GM13976 (cell line): ENCODE measurements around the gene PGLYRP2.

Experiments used
- DNase-seq: peaks from one replicate; pipeline ENCODE4 v3.0.0; 2012; ENCODE audit warnings: low spot score
- in situ Hi-C: fragments of 300-500 bp; cut with MboI; formaldehyde crosslinking; loops from one replicate; pipeline ENCODE4 v1.12.0; 2022; ENCODE audit warnings: low sequenced_read_pairs, mixed read lengths, inconsistent platforms; ENCODE audit not compliant: unreplicated experiment
- TF ChIP-seq, protein P1 (sequence below): IDR thresholded peaks from 2 replicates; pipeline ENCODE4 v1.5.1; 2012; ENCODE audit warnings: borderline replicate concordance, mild to moderate bottlenecking; ENCODE audit not compliant: insufficient read depth; ENCODE audit errors: extremely low read depth, missing control alignments, control extremely low read depth

The PGLYRP2 gene

DNA sequence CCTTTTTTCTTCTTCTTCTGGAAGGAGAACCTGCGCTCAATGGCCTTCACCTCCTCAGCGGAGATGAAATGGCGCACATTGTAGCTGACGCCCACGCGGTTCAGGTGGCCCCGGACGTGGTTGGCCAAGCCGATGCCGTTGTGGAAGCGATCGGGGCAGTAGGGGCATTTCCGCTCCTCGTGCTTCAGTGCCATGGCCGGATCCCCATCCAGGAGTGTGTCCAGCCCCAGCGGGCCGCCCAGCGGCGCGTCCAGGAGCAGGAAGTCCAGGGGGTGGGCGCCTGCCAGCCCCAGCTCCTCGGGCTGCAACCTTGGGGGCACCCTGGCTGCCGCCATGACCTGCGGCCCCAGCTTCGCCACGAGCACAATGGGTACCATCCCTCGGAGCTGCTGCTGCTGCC lies 40.7 kb downstream of the PGLYRP2 start:
- DNase-seq, result no peak
- in situ Hi-C loops, result no loop called here
- TF ChIP-seq, protein P1, sequence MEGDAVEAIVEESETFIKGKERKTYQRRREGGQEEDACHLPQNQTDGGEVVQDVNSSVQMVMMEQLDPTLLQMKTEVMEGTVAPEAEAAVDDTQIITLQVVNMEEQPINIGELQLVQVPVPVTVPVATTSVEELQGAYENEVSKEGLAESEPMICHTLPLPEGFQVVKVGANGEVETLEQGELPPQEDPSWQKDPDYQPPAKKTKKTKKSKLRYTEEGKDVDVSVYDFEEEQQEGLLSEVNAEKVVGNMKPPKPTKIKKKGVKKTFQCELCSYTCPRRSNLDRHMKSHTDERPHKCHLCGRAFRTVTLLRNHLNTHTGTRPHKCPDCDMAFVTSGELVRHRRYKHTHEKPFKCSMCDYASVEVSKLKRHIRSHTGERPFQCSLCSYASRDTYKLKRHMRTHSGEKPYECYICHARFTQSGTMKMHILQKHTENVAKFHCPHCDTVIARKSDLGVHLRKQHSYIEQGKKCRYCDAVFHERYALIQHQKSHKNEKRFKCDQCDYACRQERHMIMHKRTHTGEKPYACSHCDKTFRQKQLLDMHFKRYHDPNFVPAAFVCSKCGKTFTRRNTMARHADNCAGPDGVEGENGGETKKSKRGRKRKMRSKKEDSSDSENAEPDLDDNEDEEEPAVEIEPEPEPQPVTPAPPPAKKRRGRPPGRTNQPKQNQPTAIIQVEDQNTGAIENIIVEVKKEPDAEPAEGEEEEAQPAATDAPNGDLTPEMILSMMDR, result no peak

DNA sequence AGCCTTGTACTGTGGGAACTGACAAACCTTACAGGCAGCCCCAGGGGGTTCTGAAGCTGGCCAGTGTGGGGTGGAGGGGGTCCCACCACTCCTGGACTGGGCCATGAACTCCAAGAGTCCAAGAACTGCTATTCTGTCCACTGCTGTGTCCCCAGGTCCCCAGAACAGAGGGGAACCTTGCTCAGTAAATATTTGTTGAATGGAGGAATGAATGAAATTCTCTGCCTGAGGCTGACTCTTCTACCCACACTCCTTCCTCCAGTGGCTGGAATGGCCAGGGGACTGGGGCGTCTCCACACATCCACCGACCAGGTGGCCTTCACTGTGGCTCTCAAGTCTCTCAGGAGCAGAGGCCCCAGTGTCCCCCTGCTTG lies 41.2 kb downstream of the PGLYRP2 start:
- DNase-seq, result no peak
- TF ChIP-seq, protein P1, result no peak
- in situ Hi-C loops, result no loop called here

DNA sequence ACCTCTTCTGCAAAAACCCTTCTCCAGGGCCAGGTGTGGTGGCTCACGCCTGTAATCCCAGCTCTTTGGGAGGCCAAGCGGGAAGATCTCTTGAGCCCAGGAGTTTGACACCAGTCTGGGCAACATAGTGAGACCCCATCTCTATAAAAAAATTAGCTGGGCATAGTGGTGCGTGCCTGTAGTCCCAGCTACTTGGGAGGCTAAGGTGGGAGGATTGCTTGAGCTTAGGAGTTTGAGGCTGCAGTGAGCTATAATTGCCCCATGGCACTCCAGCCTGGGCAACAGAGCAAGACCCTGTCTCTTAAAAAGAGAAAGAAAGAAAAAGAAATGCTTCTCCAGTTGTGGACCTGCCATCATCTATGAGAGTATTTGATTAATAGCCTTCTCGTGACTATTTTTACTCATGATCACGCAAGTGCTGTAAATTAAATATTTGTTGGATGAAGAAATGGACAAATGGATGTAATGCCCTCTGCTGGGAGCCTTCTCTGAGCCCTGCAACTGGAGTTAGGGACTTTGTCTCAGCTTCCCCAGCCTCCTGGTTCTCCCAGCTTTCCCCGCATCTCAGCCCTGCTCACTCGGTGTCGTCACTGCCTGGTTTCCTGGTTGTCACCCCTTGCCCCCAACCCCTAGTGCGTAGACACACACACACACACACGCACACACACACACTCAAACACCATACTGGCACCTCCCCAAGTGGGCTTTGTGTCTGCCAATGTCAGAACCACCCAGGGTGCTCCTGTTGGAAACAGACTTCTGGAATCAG lies 41.8 kb downstream of the PGLYRP2 start:
- in situ Hi-C loops, result no loop called here
- DNase-seq, result no peak
- TF ChIP-seq, protein P1, result no peak

DNA sequence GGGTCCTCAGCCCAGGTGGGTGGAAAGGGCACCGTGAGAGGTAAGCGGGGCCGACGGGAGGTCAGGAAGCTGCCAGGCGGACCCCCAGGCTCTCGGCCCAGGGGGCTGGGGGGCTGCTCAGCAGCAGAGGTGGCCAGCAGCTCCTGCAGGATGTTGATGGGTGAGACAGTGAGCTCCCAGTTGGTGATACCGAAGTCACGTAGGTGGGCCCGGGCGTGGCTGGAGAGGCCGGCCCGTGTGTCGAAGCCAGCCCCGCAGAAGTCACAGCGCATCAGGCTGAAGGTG lies 42.5 kb downstream of the PGLYRP2 start:
- in situ Hi-C loops, result no loop called here
- TF ChIP-seq, protein P1, result no peak

DNA sequence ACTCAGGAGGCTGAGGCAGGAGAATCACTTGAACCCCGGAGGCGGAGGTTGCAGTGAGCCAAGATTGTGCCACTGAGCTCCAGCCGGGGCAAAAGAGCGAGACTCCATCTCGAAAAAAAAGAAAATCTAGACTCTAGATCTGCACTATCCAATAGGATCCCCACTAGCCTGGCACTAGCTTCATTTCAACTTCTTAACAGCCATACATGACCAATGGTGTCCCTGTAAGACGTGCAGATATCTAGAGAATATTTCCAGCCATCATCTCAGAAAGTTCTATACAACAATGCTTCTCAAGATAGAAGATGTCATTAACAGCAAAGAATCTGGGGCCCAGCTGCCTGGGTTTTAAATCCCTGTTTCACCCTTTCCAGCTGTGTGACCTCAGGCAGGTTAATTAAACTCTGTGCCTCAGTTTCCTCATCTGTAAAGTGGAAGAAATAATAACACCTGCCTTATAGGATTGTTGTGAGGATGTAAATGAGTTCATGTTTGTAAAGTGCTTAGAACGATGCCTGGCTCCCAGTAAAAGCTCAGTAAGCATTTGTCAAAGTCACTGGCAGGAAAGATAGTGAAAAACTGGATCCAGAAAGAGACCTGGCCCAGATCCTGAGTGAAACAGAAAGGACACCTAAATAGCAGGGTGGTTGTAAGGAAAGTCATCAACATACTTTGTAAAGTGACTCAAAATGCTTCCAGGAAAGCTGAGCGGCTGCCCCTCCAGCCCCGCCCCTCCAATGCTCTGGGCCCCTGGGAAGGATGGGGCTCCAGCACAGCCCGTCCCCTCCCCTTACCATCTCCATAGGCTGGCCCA lies 43.1 kb downstream of the PGLYRP2 start:
- DNase-seq, result no peak
- in situ Hi-C loops, result no loop called here
- TF ChIP-seq, protein P1, result no peak

More for the DNA sequence above, 42.5 kb downstream of the PGLYRP2 start:
- no peak for DNase-seq

DNA sequence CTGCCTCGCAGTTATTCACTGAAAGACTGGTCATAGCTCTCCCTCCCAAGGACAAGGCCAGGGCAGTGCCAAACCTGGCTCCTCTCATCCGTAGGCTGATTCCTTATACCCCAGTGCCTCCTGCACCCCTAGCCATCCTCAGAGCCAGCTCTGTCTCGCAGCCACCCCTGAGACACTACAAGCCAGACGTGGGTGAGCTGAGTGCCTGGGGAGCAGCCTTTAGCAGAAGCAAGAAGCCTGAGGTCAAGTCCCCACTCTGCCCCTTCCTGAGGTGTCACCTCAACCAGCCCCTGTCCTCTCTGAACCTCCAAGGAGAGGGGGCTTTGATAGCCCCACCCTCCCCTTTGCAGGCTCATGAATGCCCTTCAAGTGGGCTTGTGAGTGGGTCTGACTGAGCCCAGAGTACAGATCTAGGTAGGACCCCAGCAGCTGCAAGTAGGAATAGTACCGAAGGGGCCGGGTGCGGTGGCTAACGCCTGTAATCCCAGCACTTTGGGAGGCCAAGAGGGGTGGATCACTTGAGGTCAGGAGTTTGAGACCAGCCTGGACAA lies 45.7 kb downstream of the PGLYRP2 start:
- TF ChIP-seq, protein P1, result no peak
- DNase-seq, result no peak
- in situ Hi-C loops, result no loop called here
